ENCODE results near the gene ALK.

Gene ALK

GRCh38 chr2:29610569-29610968, 310.8 kb downstream of the ALK start:
- DNase-seq (ENCODE audit: low spot score) = no peak

DNA sequence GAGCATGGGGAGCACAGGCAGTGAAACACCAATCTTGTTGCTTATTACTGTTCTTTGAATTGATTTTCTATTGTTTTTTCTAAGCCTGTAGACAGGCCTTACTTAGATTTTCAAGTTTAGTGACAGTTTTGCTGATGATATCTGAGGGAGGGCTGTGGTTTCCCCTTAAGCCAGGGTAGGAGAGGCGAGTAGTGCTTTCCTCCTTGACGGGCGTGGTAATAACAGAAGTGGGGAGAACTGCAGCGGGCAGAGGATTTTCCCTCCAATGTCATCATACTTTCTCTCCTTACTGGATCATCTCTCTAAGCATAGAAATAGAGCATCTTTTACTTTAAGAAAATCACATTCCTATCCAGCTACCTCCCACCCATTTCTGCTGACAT, 314.4 kb downstream of the ALK start:
- no peak for DNase-seq (ENCODE audit: low spot score)

GRCh38 chr2:29606104-29607037, 315.0 kb downstream of the ALK start:
- no peak for DNase-seq (ENCODE audit: low spot score)

DNA sequence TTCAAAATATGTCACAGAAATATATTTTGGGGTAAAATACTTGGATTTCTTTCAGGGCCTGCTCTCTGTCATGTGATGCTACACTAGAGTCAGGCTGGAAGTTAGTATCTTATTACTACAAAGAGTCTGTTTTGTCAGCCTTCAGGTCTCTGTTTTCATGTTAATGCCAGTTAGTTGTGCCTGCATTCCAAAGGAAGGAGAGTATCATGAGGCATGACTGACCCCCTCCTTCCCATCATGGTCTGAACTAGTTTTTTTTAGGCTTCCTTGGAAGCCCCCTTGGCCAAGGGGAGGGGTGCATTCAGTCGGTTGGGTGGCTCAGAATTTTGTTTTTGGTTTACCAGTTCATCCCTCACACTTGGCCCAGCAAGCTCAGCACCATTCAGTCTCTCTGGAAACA, 318.0 kb downstream of the ALK start:
- no peak for DNase-seq (ENCODE audit: low spot score)

- DNase-seq (ENCODE audit: low spot score) = no peak
These were observed 319.5 kb downstream of the ALK start for GRCh38 chr2:29601872-29602271.

DNA sequence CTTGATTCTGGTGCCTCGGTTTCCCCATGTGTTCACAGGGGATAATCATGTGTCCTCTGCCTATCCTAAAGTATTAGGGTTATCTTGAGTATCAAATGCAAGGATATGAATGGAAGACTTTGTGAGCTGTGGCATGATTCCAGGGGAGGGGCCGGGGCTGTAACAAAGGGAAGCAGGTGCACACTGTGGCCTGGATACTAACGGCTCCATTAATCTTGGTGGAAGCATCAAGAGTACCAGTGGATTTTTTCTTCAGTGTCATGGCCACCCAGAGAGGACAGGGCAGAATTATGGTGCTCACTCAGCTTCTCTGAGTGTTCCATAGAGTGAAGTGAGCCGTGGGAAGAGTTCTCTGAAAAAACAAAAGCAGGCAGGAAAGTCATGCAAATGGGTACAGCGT, 320.1 kb downstream of the ALK start:
- no peak for DNase-seq (ENCODE audit: low spot score)

GRCh38 chr2:29599946-29600345, 321.4 kb downstream of the ALK start:
- DNase-seq (ENCODE audit: low spot score) = no peak

GRCh38 chr2:29598978-29599377, 322.4 kb downstream of the ALK start:
- DNase-seq (ENCODE audit: low spot score) = no peak

GRCh38 chr2:29597035-29597434, 324.4 kb downstream of the ALK start:
- no peak for DNase-seq (ENCODE audit: low spot score)

DNA sequence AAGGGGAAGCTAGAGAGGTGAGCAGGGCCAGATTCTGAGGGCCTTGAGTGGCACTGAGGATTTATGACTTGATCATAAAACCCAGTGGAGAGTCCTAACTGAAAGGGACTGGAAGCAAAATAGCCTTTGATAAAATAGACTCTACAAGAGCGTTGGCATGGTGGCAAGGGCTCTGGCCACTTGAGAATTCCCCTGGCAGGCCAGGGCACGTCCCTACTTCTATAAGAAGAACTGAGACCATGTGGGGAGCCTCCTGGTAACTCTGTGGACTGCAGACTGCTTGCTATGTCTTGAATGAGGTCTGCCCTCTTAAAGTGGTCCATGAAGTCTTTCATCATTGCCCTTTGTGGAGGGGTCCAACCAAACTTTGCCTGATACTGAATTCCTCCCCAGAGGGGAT, 324.8 kb downstream of the ALK start:
- DNase-seq (ENCODE audit: low spot score) = no peak

DNA sequence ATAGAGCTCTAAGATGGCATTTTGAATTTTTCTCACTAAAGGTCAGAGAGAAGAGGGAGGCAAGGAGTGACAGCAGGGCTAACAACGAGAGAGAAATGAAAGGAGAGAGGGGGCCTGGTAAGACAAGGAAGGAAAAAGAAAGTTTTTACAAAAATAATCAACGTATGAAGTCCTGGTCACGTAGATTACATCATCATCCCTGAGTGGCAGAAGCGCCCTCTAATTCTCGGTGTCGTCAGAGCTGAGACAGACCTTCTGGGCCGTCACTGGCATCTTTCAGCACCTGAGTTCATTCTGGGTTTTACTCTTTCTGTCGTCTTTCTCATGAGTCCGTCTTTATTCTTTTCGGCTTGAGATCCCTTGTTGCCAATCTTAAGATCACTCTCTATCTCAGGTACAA, 329.8 kb downstream of the ALK start:
- DNase-seq (ENCODE audit: low spot score) = no peak

GRCh38 chr2:29590211-29590610, 331.2 kb downstream of the ALK start:
- DNase-seq (ENCODE audit: low spot score) = no peak

DNA sequence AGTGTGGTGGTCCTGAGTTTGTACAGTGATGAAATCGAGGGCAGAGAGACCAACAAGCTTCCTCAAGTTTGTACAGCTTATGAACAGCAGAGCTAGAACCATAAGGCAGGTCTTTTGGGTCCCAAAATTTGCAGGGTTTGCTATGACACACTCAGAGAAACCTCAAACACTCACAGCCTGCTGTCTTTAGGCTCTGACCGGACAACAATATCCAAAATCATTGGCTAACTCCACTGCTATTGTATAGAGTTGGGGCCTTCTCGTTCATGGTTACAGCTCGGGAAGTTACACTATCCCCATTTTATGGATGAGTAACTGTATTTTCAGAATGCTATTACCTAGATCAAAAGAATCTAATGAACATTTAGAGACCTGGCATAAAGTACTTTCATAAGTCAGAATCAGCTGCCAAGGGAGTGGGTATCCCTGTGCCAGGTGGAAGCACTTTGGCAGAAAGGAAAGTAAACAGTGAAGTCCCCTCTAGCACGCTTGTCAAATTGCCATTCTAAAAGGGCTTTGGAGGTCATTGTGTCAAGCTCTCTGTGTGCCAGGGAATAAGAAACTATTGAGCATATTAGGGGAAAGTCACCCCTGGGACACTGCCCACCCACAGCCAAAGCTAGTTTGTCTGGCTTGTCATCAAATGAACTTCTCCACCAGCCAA, 331.8 kb downstream of the ALK start:
- no peak for DNase-seq (ENCODE audit: low spot score)

DNA sequence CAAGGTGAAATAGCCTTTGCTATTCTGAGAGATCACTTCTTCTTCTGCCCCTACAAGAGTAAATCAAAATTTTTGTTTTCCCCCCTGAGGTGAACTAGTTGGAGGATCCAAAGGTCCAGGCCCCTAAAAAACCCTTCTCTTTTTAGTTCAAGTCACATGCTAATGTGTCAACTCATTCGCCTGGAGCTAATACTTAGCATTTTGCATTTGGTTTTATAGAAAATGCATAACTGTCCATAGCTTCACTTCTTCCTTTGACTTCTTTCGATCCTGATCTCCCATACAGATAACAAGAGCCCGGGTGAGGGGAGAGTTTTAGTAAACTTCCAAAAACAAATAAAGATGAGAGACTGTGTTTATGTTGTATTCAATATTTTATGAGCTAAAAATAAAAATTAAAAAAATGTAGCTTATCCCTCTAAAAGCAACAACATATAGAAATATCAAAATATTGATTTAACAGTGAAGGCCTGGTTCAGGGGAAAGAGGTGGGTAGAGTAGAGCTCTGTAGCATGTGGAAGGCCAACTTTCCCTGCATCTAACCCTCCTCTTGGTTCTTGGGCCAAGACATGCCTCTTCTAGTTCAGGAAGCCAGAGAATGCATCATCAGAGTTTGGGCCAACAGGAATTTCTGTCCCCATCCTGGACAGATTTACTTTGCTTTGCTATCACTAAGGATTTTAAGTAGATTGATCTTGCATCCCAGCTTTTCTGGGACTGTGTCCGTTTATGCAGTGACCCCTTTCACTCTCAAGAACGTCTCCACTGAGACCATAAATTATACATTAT, 333.8 kb downstream of the ALK start:
- no peak for DNase-seq (ENCODE audit: low spot score)

GRCh38 chr2:29586919-29587318, 334.5 kb downstream of the ALK start:
- no peak for DNase-seq (ENCODE audit: low spot score)

DNA sequence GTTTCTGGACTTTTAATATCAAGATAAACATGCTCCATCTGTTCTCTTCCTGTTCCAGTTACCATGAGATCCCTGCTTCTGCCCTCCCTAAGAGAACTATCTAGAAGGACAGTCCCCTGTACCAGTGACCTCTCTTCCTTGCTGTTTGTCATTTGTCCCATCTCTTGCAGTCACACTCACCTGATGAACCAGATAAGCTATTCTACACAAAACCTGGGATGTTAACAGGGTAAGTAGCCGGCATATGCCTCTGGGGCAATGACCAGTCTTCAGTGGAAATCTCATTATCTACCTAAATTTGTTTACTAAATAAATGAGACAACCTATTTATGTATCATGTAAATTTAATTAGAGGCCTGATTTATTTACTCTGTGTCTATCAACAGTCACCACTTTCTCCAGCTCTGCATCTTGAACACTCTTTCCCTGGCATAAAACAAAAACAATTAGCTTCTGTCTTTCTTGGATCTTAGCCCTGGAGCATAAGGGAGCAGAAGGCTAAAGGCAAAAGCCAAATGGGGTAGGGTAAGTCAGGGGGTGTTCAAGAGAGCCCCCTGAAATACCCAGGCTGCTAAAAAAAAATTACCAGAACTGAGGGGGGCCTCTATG, 337.7 kb downstream of the ALK start:
- no peak for DNase-seq (ENCODE audit: low spot score)

GRCh38 chr2:29583104-29583503, 338.3 kb downstream of the ALK start:
- no peak for DNase-seq (ENCODE audit: low spot score)

DNA sequence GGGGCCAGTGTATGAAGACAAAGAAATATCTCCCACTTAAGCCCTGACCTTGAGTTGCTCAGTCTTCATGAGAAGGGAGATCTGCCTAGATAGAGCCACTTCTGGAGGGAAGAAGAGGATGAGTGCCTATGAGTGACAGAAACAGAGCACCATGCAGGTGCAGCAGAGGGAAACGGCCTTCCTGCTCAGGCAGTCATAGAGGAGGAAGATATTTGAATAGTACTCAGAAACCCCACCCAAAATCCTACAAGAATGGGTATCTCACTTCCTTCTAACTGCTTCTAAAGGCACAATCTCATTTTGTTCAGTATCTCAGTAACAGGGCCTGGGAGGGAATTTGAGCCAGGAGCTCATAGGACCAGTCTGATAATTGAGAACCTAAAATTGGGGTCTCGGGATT, 339.3 kb downstream of the ALK start:
- no peak for DNase-seq (ENCODE audit: low spot score)

- DNase-seq (ENCODE audit: low spot score) = no peak
These were observed 341.2 kb downstream of the ALK start for GRCh38 chr2:29580223-29580622.

DNA sequence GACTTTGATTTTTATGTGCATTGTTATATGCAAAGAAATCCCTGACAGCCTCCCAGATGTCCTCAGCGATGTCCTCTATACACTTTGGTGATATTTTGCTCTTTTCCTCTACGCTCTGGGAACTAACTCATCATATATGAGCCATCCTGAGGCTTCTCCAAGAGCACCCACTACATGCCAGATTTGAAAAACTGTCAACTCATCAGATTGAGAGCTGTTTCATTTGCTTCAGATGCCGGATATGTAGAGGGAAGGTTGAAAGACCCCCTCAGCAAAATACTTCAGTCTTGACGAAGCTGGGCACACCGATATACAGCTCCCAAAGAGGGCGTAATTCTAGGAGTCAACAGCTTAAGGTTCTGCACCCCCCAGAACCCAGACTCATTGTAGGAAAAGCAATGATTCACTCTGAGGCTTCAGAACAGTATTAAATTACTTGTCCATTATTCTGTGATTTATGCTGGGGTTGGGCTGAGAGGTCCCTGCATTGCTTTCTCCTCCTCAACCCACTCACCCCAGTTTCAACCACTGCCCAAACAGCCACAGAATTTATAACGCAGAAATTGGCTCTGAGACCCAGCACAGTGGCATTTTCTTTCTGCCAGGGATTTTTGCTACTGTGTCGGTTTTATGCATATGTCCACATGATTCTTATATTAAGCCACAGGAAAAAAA, 341.8 kb downstream of the ALK start:
- DNase-seq (ENCODE audit: low spot score) = no peak

DNA sequence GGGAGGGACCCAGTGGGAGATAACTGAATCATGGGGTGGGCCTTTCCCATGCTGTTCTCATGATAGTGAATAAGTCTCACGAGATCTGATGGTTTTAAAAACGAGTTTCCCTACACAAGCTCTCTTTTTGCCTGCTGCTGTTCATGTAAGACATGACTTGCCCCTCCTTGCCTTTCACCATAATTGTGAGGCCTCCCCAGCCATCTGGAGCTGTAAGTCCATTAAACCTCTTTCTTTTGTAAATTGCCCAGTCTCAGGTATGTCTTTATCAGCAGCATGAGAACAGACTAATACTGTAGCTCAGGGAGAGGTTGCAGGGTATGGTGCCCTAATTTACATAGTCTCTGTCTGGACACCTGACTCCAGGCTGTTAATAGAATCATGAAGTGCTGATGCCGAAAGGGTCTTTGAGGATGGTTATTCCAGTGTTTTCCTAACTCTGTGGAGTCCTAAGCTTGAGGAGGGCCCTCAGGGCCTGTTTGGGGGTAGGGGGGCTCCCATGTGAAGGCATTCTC, 343.2 kb downstream of the ALK start:
- DNase-seq (ENCODE audit: low spot score) = no peak

GRCh38 chr2:29576231-29576630, 345.2 kb downstream of the ALK start:
- no peak for DNase-seq (ENCODE audit: low spot score)

All from Ammon's horn (tissue), 1 donor.